NOMO-1 treated with dmso at 0.1 percent for 144 hours (cell line): ENCODE results near the gene KHDC3L.
"Not testable (repeated sequence)": the region's sequence is repeated elsewhere in the genome, so short reads cannot be mapped to it uniquely, and the experiment has no call there.

Source experiments
- DNase-seq: peaks from one replicate; lab custom pipeline; 2025; ENCODE audit not compliant: unreplicated experiment; lab: John Stamatoyannopoulos, UW

KHDC3L gene

DNA sequence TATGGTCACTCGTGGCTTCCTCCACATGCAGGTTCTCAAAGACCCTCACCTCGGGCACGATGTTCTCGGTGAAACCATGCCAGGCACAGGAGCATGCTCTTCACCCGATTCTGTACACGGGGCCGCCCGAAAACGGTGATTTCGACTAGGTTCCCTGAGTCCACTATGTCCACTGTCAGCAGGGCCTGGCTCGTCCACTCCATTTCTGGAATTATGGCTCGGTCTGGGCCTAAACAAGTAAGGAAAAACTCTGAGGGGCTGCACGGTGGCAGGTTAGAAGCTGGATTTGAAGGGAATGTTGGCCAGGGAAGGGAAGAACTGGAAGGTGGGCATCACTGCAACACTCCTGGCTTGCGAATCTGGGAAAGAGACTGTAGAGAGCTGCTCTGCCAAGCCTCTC, 6.7 kb downstream of the KHDC3L start:
- DNase-seq: no peak

DNA sequence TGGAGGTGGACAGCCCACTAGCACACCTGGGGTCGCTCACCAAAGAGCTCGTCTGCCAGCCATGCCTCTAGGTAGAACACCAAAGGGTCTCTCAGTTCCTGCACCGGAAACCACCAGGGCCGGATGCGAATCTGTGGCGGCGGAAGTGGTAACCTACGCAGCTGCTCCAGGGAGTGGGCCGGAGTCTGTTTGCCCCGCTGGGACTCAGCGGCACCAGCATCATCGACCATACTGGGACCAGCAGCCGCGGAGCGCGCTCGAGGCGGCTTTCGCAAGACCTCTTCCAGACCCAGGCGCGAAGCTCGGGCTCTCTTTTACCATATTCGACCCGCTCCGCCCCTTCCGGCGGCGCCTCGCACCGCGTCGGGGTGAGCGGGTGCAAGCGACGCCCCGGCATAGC, 7.1 kb downstream of the KHDC3L start, which contains the start of gene OOEP:
Gene OOEP, minus strand, starts transcription at position 335 of the 400 bp plus-strand sequence. Its CDS starts 105 bp downstream, at position 230.
- no peak for DNase-seq

DNA sequence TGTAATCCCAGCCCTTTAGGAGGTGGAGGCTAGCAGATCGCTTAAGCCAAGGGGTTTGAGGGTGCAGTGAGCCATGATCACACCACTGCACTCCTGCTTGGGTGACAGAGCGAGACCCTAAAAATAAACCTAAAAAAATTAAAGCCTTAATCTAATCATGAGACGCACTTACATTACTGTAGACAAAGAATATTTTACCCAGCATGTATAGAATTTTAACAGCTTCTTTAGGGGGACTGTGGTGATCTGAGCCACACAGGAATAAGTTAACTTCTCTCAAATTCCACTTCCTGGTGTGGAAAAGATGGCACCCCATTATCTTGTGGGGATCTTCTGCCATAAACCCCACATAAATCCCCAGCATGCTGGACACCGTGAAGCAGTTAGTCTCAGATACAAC, 9.5 kb downstream of the KHDC3L start:
- no peak for DNase-seq

DNA sequence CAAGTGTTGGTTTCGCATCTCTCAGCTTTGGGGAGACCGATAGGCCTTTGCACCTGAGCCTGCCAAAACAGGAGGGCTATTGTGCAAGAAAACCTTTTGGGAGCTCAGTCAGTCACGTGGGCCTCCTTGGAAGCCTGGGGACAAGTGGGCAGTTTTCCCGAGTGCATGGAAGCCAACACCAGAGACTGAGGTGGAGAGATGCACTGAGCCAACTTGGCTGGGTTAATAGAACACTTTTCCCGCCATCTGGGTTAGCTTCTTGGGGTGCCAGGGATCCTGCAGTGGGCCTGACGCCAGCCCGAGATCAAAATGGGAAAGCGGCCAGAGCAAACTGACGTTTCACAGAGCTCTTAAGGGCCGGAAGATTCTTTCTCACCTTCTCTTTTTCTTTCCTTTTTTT, 10.1 kb downstream of the KHDC3L start:
- DNase-seq: no peak

DNA sequence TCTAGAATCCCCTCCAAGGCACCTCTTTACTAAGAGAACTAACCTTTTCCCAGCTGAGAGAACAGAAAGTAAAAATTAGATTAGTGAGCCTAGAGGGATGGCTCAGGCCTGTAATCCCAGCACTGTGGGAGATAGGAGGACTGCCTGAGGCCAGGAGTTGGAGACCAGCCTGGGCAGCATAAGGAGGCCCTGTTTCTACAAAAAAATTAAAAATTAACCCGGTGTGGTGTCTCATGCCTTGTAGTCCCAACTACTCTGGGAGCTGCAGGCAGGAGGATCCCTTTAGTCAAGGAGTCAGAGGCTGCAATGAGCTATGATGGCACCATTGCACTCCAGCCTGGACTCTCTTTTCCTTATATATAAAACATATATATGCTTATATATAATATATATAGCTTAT, 12.8 kb downstream of the KHDC3L start:
- DNase-seq: no peak

DNA sequence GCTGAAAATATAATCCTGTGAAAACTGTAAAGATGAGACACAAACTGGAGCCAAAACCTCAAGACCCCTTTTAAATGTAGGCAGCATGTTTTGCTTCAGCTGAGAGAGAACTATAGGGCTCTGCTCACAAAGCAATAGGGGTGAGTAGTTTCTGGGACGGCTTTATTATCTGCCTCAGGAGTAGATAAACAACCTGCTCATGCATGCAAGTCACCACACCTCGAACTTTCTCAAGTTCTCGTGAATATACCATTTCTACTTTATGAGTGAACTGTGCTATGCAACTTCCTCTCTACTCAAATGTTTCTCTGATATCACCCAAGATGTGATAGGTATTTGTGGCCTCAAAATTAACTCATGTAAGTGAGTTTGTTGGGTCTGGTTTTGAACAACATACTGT, 14.8 kb downstream of the KHDC3L start:
- no peak for DNase-seq

DNA sequence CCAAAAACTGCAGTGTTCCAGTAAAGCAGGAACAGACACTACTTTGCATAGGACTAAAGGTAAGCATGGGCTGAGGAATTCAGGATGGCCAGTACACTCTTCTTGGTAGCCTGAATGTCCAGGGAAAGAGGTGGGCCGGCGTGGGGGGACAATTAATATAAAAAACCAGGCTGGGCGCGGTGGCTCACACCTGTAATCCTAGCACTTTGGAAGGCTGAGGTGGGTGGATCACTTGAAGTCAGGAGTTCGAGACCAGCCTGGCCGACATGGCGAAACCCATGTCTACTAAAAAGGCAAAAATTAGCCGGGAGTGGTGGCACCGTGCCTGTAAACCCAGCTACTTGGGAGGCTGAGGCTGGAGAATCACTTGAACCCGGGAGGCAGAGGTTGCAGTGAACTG, 19.1 kb downstream of the KHDC3L start:
- DNase-seq: not testable (repeated sequence)

DNA sequence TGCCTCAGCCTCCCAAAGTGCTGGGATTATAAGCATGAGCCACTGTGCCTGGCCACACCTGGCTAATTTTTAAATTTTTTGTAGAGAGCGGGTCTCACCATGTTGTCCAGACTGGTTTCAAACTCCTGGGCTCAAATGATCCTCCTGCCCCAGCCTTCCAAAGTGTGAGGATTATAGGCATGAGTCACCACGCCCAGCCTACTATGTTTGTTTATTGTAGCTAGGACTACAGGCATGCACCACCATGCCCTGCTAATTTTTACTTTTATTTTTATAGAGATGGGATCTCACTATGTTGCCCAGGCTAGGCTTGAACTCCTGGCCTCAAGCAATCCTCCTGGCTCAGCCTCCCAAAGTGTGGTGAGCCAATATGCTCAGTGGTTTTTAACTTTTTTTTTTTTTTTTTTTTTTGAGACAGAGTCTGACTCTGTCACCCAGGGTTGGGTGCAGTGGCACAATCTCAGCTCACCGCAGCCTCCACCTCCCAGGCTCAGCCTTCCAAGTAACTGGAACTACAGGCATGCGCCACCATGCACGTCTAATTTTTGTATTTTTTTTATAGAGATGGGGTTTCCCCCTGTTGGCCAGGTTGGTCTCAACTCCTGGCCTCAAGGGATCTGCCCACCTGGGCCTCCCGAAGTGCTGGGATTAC, 20.1 kb downstream of the KHDC3L start:
- DNase-seq: no peak

DNA sequence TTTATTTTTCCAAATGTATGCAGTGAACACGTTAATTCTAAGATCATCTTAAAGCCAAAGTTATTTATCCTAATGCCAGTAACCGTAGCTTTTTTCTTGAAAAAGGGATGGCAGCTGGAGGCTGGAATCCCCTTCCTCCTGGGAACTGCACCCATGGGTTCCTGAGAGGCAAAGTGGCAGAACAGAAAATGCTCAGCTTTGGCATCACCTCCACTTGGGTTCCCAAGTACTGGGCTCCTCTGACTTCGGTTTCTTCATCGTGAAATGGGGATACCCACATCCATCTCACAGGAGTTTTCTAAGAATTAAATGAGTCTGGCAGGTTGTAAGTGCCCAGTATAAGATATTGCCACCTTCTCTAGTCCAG, 26.0 kb downstream of the KHDC3L start:
- DNase-seq: no peak

DNA sequence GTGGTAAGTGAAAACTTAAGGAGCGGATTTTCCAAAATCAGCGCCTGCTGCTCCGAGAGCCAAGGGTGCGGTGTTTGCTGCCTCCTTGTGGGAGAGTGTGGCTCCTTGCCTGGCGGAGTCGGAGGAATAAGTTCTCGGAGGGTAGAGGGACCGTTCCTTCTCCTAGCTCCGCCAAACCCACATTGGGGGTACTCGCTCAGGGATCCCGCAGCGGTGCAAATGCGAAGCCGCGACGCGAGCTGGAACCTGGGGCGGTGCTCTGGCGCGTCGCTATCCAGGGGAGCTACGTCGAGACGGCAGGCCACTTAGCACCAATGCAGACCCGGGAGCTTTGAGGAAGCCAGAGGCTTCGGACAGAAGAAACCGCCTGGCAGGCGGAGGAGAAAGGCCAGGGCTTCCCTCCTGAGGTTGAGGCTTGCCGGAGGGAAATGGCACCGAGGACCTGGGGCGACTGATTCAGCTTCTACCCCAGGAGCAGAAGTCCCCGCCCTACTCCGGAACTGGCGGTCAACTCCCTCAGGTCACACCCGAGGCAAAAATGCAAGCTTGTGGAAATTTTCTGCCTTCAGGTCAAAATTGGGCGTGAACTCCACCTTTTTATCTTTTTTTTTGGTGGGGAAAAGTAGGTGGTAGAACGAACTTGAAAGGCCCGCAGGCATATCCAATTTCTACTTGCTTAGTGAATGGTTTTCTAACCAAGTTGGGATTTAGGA, 26.5 kb downstream of the KHDC3L start:
- peak; percentile 68 for DNase-seq

DNA sequence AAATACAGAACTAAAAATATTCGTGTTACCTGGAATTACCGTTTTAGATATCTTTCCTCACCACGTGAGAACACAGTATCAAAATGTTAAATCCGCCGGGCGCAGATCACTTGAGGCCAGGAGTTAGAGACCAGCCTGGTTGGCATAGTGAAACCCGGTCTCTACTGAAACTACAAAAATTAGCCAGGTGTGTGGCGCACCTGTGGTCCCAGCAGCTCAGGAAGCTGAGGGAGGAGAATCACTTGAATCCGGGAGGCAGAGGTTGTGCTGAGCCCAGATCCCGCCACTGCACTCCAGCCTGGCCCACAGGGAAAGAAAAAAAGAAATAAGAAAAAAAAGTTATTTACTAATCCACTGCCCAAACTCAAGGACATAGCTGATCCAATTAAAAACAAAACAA, 27.4 kb downstream of the KHDC3L start:
- no peak for DNase-seq

DNA sequence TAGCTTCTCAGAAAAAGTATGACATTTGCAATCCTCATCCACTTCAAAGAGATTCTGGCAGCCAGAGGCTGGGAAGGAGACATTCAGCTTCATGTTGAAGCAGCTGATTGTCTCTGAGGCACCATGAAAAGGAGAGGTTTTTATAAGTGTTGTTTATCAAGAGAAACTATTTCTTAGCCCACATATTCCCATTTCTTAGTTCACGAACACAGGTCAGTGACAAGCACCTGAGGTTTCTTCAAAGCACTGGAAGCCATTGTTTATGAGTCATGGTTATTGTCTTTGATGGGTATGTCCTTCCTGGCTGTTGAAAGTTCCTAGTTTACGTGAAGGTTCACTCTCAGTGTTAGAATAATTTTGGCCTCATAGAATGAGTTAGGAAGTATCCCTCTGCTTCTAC, 29.2 kb downstream of the KHDC3L start:
- DNase-seq: no peak

DNA sequence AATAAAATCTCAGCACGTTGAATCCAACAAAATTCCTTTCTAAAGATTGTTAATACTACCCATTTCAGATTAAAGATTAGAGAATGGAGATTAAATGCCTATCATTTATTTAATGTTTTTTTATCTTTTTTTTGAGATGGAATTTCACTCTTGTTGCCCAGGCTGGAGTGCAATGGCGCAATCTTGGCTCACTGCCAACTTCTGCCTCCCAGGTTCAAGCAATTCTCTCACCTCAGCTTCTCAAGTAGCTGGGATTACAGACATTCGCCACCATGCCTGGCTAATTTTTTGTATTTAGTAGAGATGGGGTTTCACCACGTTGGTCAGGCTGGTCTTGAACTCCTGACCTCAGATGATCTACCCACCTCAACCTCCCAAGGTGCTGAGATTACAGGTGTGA, 29.7 kb downstream of the KHDC3L start:
- not testable (repeated sequence) for DNase-seq

DNA sequence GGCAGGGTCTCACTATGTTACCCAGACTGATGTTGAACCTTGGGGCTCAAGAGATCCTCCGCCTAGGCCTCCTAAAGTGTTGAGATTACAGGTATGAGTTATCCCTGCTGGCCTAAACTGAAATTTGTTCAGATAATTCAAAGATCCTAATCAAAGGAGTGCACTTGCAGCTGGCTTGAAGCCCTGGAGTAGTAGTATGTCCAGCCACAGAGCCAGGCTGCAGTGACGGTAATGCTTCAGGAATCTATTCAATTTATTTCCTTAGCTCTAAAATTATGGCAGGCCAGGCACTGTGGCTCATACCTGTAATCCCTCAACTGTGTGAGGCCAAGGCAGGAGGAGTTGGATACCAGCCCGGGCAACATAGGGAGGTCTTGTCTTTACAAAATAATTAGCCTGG, 30.8 kb downstream of the KHDC3L start:
- no peak for DNase-seq

DNA sequence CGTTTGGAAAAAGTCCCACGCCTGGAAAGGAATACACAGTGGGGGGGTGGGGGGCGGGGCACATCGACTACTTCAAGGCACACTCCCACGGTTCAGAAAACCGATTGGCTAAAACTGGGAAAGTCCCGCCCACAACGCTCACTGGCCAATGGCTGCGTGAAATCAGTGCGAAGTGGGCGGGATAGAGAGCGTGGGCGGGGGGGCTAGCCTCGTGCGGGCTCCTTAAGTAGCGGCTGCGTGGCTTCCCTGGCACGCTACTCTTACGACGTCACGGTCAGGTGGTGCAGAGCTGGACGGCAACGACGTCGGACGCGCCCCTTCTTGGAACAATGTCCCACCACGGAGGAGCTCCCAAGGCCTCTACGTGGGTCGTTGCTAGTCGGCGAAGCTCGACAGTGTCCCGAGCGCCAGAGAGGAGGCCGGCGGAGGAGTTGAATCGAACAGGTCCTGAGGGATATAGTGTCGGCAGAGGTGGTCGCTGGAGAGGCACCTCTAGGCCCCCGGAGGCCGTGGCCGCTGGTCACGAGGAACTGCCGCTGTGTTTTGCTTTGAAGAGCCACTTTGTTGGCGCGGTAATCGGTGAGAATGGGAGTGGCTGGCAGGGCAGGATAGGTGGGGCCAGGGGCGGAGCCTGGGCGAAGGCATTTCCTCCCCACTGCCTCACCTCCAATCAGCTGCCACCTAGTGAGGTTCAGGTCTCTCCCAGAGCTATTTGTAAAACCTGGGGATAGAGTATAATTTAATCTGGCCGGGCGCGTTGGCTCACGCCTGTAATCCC, 32.3 kb downstream of the KHDC3L start, which contains the start of gene DDX43:
Gene DDX43, plus strand, starts transcription at position 252 of the 778 bp plus-strand sequence. Its CDS starts 78 bp downstream, at position 330.
- DNase-seq: no peak

DNA sequence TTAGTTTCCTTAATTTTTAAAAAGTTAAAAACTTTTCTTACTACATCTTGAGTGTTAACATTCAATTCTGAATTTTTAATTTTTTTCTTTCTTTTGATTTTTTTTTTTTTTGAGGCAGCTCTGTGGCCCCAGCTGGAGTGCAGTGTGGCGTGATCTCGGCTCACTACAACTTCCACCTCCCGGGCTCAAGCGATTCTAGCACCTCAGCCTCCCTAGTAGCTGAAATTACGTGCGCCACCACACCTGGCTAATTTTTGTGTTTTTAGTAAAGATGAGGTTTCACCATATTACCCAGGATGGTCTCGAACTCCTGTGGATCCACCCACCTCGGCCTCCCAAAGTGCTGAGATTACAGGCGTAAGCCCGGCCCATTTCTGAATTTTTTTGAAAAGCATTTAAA, 33.4 kb downstream of the KHDC3L start:
- DNase-seq: no peak

DNA sequence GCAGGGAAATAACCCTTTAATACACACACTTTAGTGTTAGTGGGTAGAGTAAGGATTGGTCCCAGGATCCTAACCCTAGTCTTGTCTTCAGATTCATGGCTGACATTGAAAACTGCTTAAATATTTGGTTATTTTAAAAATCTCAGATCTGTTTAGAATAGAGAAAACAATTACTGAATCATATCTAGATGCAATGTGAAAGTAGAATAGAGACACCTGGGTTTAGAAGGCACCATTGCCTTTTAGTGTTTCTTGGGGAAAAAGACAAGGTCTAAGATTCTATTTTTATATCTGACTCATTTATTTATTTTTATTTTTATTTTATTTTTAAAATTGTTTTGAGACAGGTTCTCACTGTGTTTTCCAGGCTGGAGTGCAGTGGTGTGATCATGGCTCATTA, 38.2 kb downstream of the KHDC3L start:
- DNase-seq: no peak

DNA sequence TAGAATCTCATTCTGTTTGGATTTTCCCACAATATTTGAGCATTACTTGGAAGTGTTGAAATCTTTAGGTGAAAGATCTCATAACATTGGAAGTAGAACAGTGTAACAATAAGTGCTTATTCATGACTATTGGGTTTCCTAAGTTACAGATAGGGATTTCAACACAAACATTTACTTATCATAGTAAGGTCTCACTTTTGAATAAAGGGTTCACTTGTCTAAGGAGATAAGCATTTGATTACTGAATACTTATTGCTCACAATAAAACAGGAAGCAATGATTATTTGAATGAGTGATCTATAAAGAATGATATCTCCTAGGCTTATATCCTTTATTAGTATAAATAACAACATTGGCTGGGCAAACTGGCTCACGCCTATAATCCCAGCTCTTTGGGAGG, 46.9 kb downstream of the KHDC3L start:
- no peak for DNase-seq

DNA sequence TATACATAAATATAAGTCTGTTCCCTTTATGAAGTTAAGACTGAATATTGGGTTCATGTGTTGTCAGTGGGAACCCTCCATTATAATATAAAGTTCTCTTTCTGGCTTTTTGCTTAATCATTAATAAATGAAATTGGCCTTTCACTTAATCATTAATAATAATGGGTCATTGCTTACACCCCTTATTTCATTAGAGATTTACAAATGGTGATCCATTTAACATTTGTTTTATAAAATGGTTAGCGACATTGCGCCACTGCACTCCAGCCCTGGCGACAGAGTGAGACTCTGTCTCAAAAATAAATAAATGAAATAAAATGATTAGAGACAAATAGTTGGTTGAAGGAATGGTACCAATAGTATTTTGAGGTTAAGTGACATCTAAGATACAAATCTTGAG, 50.6 kb downstream of the KHDC3L start:
- DNase-seq: no peak
